ENCODE measurements around the gene PDZRN4. TPM values are rescaled to one million over a fixed set of nuclear protein-coding genes. Genes with fewer than 3 reads are reported as not detected.
"Not testable (repeated sequence)": the region's sequence is repeated elsewhere in the genome, so short reads cannot be mapped to it uniquely, and the experiment has no call there.

The PDZRN4 gene
- total and polyA plus RNA-seq, 2 experiments from 2014 or later = 0.90 TPM; not detected in 1

DNA sequence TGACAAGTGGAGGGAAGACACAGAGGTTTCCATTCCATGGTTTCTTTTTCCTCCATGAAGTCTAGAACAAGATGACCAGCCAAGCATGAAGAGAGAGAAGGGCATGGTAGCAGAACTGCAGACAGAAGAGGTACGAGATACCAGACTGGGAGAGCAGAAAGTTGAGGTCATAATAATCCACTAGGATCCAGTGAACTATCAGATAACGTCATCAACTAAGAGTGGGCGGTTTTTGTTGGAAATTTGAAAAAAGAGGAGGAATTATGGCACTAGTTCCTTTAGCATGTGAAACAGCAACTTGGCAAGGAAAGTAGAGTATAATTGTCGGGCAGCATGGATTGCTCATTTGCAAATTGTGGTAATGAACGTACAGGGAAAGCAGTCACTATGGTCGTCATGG, 357.6 kb downstream of the PDZRN4 start:
- Histone ChIP-seq H3K27me3 (ENCODE audit: insufficient read depth) (no peaks in the 10 kb centered on the region), H4K20me1 (replicated peaks; ENCODE audit: insufficient read depth) (no peaks in the 10 kb centered on the region), H3K4me1 (ENCODE audit: insufficient read depth) (no peaks in the 10 kb centered on the region), H3F3A (replicated peaks; ENCODE audit: low read depth) (no peaks in the 10 kb centered on the region), H3K9me2 (ENCODE audit: insufficient read depth) (peaks cover 6% of the 10 kb centered on the region; the same call in 1 of the 2 replicates), H3K27ac (ENCODE audit: low read depth) (no peak overlapping the region), H3K79me2 (replicated peaks; ENCODE audit: insufficient read depth) (no peaks in the 10 kb centered on the region), H2AFZ (no peak overlapping the region), H3K36me3 (ENCODE audit: insufficient read depth) (no peaks in the 10 kb centered on the region), H3K4me3 (no peak overlapping the region), H3K4me2 (no peak overlapping the region)
- Mint-ChIP-seq H3K27me3 (ENCODE audit: insufficient read depth, low read depth, poor library complexity) (no peaks in the 10 kb centered on the region), H3K9me3 (no peaks in the 10 kb centered on the region; the same call in 2 of the 3 replicates), H3K36me3 (ENCODE audit: low read depth) (no peaks in the 10 kb centered on the region), H3K4me1 (no peaks in the 10 kb centered on the region), H3K4me3 (no peak overlapping the region), H3K27ac (no peak overlapping the region)
- TF ChIP-seq, protein P1, sequence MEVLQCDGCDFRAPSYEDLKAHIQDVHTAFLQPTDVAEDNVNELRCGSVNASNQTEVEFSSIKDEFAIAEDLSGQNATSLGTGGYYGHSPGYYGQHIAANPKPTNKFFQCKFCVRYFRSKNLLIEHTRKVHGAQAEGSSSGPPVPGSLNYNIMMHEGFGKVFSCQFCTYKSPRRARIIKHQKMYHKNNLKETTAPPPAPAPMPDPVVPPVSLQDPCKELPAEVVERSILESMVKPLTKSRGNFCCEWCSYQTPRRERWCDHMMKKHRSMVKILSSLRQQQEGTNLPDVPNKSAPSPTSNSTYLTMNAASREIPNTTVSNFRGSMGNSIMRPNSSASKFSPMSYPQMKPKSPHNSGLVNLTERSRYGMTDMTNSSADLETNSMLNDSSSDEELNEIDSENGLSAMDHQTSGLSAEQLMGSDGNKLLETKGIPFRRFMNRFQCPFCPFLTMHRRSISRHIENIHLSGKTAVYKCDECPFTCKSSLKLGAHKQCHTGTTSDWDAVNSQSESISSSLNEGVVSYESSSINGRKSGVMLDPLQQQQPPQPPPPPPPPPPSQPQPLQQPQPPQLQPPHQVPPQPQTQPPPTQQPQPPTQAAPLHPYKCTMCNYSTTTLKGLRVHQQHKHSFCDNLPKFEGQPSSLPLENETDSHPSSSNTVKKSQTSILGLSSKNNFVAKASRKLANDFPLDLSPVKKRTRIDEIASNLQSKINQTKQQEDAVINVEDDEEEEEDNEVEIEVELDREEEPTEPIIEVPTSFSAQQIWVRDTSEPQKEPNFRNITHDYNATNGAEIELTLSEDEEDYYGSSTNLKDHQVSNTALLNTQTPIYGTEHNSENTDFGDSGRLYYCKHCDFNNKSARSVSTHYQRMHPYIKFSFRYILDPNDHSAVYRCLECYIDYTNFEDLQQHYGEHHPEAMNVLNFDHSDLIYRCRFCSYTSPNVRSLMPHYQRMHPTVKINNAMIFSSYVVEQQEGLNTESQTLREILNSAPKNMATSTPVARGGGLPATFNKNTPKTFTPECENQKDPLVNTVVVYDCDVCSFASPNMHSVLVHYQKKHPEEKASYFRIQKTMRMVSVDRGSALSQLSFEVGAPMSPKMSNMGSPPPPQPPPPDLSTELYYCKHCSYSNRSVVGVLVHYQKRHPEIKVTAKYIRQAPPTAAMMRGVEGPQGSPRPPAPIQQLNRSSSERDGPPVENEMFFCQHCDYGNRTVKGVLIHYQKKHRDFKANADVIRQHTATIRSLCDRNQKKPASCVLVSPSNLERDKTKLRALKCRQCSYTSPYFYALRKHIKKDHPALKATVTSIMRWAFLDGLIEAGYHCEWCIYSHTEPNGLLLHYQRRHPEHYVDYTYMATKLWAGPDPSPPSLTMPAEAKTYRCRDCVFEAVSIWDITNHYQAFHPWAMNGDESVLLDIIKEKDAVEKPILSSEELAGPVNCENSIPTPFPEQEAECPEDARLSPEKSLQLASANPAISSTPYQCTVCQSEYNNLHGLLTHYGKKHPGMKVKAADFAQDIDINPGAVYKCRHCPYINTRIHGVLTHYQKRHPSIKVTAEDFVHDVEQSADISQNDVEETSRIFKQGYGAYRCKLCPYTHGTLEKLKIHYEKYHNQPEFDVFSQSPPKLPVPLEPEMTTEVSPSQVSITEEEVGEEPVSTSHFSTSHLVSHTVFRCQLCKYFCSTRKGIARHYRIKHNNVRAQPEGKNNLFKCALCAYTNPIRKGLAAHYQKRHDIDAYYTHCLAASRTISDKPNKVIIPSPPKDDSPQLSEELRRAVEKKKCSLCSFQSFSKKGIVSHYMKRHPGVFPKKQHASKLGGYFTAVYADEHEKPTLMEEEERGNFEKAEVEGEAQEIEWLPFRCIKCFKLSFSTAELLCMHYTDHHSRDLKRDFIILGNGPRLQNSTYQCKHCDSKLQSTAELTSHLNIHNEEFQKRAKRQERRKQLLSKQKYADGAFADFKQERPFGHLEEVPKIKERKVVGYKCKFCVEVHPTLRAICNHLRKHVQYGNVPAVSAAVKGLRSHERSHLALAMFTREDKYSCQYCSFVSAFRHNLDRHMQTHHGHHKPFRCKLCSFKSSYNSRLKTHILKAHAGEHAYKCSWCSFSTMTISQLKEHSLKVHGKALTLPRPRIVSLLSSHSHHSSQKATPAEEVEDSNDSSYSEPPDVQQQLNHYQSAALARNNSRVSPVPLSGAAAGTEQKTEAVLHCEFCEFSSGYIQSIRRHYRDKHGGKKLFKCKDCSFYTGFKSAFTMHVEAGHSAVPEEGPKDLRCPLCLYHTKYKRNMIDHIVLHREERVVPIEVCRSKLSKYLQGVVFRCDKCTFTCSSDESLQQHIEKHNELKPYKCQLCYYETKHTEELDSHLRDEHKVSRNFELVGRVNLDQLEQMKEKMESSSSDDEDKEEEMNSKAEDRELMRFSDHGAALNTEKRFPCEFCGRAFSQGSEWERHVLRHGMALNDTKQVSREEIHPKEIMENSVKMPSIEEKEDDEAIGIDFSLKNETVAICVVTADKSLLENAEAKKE (CRISPR knock-in tag; IDR thresholded peaks at IDR 0.05) = no peak
- TF ChIP-seq POLR2AphosphoS5 (IDR thresholded peaks at IDR 0.05; ENCODE audit: low read depth) = no peak
- no peak for TF ChIP-seq ZNF114 (CRISPR knock-in tag; IDR thresholded peaks at IDR 0.05)
- no peak for TF ChIP-seq EZH2phosphoT487 (IDR thresholded peaks at IDR 0.05; ENCODE audit: unreplicated experiment)
- no peak for TF ChIP-seq JUNB (IDR thresholded peaks at IDR 0.05; ENCODE audit: unreplicated experiment)
- TF ChIP-seq, protein P2, sequence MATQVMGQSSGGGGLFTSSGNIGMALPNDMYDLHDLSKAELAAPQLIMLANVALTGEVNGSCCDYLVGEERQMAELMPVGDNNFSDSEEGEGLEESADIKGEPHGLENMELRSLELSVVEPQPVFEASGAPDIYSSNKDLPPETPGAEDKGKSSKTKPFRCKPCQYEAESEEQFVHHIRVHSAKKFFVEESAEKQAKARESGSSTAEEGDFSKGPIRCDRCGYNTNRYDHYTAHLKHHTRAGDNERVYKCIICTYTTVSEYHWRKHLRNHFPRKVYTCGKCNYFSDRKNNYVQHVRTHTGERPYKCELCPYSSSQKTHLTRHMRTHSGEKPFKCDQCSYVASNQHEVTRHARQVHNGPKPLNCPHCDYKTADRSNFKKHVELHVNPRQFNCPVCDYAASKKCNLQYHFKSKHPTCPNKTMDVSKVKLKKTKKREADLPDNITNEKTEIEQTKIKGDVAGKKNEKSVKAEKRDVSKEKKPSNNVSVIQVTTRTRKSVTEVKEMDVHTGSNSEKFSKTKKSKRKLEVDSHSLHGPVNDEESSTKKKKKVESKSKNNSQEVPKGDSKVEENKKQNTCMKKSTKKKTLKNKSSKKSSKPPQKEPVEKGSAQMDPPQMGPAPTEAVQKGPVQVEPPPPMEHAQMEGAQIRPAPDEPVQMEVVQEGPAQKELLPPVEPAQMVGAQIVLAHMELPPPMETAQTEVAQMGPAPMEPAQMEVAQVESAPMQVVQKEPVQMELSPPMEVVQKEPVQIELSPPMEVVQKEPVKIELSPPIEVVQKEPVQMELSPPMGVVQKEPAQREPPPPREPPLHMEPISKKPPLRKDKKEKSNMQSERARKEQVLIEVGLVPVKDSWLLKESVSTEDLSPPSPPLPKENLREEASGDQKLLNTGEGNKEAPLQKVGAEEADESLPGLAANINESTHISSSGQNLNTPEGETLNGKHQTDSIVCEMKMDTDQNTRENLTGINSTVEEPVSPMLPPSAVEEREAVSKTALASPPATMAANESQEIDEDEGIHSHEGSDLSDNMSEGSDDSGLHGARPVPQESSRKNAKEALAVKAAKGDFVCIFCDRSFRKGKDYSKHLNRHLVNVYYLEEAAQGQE (IDR thresholded peaks at IDR 0.05; ENCODE audit: unreplicated experiment) = no peak
- TF ChIP-seq, protein P3, sequence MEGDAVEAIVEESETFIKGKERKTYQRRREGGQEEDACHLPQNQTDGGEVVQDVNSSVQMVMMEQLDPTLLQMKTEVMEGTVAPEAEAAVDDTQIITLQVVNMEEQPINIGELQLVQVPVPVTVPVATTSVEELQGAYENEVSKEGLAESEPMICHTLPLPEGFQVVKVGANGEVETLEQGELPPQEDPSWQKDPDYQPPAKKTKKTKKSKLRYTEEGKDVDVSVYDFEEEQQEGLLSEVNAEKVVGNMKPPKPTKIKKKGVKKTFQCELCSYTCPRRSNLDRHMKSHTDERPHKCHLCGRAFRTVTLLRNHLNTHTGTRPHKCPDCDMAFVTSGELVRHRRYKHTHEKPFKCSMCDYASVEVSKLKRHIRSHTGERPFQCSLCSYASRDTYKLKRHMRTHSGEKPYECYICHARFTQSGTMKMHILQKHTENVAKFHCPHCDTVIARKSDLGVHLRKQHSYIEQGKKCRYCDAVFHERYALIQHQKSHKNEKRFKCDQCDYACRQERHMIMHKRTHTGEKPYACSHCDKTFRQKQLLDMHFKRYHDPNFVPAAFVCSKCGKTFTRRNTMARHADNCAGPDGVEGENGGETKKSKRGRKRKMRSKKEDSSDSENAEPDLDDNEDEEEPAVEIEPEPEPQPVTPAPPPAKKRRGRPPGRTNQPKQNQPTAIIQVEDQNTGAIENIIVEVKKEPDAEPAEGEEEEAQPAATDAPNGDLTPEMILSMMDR (conservative IDR thresholded peaks at IDR 0.05; ENCODE audit: low read depth in 2 of 2) = no peak
- no peak for TF ChIP-seq EZH2 (IDR thresholded peaks at IDR 0.05; ENCODE audit: low read depth, unreplicated experiment)
- TF ChIP-seq ZNF331 (CRISPR knock-in tag; IDR thresholded peaks at IDR 0.05; ENCODE audit: low read depth) = no peak
- no peak for TF ChIP-seq NANOG (IDR thresholded peaks at IDR 0.05; ENCODE audit: borderline replicate concordance)
- no peak for TF ChIP-seq CREB1 (CRISPR knock-in tag; IDR thresholded peaks at IDR 0.05; ENCODE audit: low read depth)
- TF ChIP-seq STAT1 (IDR thresholded peaks at IDR 0.05; ENCODE audit: unreplicated experiment) = no peak
- DNase-seq (ENCODE audit: low spot score) (no peak), ATAC-seq (no peak)

DNA sequence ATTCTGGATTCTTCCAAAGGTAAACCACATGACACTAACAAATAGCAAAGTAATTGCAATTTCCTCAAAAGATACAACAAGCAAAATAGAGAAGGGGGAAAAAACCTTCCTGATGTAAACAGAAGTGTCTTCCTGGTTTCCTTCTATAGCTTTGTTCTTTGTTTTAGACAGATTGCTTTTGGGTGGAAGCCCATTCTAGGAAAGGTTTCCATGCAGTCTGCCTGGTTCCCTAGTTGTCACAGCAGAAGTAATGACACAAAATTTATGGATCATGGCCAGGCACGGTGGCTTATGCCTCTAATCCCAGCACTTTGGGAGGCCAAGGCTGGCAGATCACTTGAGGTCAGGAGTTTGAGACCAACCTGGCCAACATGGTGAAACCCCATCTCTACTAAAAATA, 359.0 kb downstream of the PDZRN4 start:
- not testable (repeated sequence) for H3K4me1 Mint-ChIP-seq; H3K27me3 Mint-ChIP-seq (ENCODE audit: insufficient read depth, low read depth, poor library complexity); H3K36me3 Mint-ChIP-seq (ENCODE audit: low read depth); ATAC-seq; H3K27me3 ChIP-seq (ENCODE audit: insufficient read depth); H3K79me2 ChIP-seq (replicated peaks; ENCODE audit: insufficient read depth); H3K27ac ChIP-seq (ENCODE audit: low read depth); DNase-seq (ENCODE audit: low spot score); H3F3A ChIP-seq (replicated peaks; ENCODE audit: low read depth); H3K9me2 ChIP-seq (ENCODE audit: insufficient read depth); H3K4me3 Mint-ChIP-seq; H3K4me3 ChIP-seq; H3K4me2 ChIP-seq; H3K27ac Mint-ChIP-seq; H4K20me1 ChIP-seq (replicated peaks; ENCODE audit: insufficient read depth); H2AFZ ChIP-seq; H3K36me3 ChIP-seq (ENCODE audit: insufficient read depth); H3K9me3 Mint-ChIP-seq; H3K4me1 ChIP-seq (ENCODE audit: insufficient read depth)
